PC-3 (cell line): ENCODE measurements around the gene APCDD1L.

ENCODE experiments used
- CTCF ChIP-seq: fragments of 300-600 bp; sonication (generic); conservative IDR thresholded peaks from 2 replicates; pipeline ENCODE4 v1.5.1; 2017; ENCODE audit warnings: antibody characterized with exemption, low read depth, mild to moderate bottlenecking, low read length
- EZH2 ChIP-seq: fragments of 300-600 bp; sonication (generic); IDR thresholded peaks from one replicate; pipeline ENCODE4 v1.6.1; 2017; ENCODE audit warnings: antibody characterized with exemption, mild to moderate bottlenecking, low read length; ENCODE audit not compliant: unreplicated experiment
- EZH2phosphoT487 ChIP-seq: fragments of 300-600 bp; sonication (generic); IDR thresholded peaks from 2 replicates; pipeline ENCODE4 v1.6.1; 2018; ENCODE audit warnings: mild to moderate bottlenecking, antibody characterized with exemption, low read length, borderline replicate concordance

GRCh38 chr20:58546416-58546711 is 31.2 kb upstream of the APCDD1L start:
- TF ChIP-seq CTCF (no peak), EZH2 (no peak), EZH2phosphoT487 (no peak)
